HFF-Myc (cell line): ENCODE measurements around the gene CTTNBP2.
A peak's percentile ranks its signal among the peaks of the same experiment; 100 is the strongest.

Experiments used
- DNase-seq: peaks from one replicate; pipeline ENCODE4 v3.0.0-alpha.2; 2011; ENCODE audit warnings: low read depth; ENCODE audit errors: extremely low read depth
- H3K4me3 ChIP-seq: replicated peaks from 2 replicates; pipeline ENCODE4 v1.5.1; 2011; ENCODE audit warnings: low read depth, mild to moderate bottlenecking, control low read depth, low read length
- CTCF ChIP-seq: IDR thresholded peaks from 2 replicates; pipeline ENCODE4 v1.5.1; 2012; ENCODE audit warnings: mild to moderate bottlenecking, low read depth, low read length, control low read depth; ENCODE audit errors: missing control alignments

The CTTNBP2 gene

DNA sequence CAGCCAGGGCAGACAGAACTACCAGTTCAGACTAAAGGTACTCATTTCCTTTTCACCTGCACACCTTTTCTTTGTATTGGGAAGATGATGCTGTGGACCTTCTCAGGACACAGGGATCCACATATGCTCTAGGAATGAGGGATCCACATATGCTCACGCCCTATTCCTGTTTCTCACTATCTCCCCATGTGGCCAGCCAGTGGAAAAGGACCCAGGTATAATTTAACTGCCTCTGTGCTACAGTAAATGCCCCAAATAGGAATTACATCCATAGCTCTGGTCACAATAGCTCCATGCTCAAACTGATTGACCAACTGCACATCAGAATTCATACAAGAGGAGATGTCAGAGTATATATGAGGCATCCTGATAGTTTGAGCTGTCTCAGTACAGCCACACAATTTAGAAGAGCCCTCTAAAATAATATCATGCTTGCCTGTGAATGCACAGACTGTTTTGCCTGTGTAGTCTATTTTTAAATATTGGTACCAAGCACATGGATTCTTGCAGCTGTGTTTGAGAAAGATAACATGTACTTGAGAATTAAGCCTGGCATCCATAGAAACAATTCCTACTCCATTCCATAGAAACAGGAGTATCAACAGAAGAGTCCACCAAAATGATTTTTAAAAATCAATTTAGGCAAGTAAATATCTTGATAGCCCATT, 43.7 kb downstream of the CTTNBP2 start:
- TF ChIP-seq CTCF, result no peak
- DNase-seq, result no peak
- H3K4me3 ChIP-seq, result no peak overlapping the region

DNA sequence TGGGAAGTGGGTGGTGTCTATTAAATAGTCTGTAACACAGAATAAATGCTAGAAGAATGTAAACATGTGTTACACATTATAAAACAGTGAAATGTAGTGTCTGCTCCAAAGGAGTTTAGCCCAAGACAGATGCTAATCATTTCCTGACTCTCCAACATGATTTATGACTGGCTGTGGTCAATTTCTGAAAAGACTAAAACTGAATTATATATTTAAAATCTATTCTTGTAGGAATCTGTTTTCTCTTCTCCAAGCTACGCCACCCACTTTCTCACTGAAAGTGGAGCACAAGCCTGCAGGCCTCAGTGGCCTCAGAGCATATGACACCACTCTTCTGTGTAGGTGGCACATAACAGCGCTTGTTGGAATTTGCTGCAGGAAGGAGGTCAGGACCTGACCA, 44.4 kb downstream of the CTTNBP2 start:
- DNase-seq, result peak; percentile 11
- no peak overlapping the region for H3K4me3 ChIP-seq

DNA sequence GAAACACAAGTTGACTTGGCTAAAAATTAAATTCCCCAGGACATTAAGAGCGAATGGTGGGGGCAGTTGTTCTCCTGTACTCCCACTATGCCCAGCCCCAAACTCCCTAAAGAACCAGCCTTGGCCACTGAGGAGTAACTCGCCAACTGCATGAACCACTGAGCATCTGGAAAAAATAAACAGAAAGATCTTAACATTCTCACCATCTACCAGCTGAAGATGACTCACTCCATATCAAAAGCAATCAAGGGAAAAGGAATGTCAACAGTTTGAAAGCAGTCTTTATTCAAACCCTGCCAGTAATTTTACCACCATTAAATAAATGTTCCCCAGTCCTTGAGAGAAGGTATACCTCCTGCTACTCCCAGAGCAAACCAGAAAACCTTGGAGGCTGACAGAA, 45.4 kb downstream of the CTTNBP2 start:
- H3K4me3 ChIP-seq, result no peak overlapping the region
- peak; percentile 39 for DNase-seq
- TF ChIP-seq CTCF, result no peak

More for the DNA sequence above, 44.4 kb downstream of the CTTNBP2 start:
- no peak for TF ChIP-seq CTCF

DNA sequence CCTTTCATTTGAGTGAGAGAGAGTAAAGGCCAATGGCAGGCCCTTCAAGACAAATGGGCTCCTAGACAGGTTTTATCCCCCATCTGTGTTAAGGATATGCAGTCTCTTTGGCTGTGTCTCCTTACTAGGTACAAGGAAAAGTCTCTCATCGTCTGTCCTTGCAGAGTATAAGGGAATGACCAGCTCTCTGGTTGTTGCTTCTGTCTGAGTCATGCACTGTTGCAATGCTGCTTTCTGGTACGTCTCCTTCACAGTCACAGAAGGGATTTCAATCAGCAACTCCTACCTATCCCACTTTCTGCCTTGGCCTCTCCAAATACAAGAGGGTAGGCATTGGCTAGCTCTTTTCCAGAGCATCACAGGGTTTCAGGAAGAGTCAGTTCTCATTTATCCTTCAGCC, 48.1 kb downstream of the CTTNBP2 start:
- no peak overlapping the region for H3K4me3 ChIP-seq
- no peak for DNase-seq
- TF ChIP-seq CTCF, result no peak

- no peak for DNase-seq
- TF ChIP-seq CTCF, result no peak
Observed at GRCh38 chr7:117824592-117824991, 48.6 kb downstream of the CTTNBP2 start.

GRCh38 chr7:117819558-117819957, 53.7 kb downstream of the CTTNBP2 start:
- TF ChIP-seq CTCF, result no peak
- H3K4me3 ChIP-seq, result no peak overlapping the region
- no peak for DNase-seq

More at GRCh38 chr7:117824592-117824991, 48.6 kb downstream of the CTTNBP2 start:
- no peak overlapping the region for H3K4me3 ChIP-seq

DNA sequence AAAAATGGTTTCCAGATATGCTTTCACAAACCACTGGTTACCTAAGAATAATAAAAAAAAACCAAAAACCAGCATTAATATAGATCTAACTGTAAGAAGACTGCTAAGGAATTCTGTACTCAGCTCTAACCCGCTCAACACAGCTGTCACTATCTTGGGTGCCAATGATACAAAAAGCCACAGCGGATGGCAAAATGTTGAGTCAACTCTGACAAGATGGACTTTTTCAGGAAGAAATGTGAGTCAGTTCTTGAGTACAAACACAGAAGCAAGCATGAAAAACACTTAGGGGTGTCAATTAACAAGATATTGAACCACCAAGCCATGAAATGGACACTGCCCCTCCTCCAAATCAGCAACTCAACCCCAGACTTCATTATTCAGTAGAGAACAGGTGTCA, 55.0 kb downstream of the CTTNBP2 start:
- DNase-seq, result no peak
- no peak for TF ChIP-seq CTCF
- no peak overlapping the region for H3K4me3 ChIP-seq
